ENCODE results near the gene VTN.

VTN gene

DNA sequence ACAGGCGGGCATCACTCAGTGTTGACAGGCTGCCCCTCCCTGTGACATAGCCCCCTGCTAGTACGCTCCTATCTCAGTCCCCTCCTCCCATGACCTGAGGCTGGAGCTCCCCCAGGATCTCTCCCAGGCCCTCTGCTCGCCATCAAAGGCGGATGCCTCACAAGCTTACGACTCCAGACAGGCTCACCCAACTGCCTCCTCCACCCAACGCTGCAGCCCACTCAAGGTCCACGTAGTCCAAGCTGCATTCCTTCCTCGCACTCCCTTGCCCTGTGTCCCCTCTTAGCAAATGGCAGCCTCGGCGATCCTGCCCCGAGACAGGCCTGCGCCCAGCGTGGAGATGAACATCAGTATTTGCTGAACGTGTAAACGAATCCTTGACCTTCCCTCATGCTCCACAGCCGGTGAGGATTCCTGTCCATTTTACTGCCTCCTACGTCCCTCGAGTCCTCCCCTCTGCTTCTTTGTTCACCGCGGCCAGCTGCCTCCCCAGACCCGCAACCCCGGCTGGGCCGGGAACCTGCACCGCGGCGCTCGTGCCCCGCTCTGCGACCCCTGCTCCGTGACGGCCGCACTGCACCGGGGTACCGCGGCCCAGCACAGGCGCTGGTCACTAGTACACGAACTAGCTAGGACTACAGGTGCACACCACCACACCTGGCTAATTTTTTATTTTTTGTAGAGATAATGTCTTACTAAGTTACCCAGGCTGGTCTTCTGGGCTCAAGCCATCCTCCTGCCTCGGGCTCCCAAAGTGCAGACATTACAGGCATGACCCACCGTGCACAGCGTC is 51.9 kb downstream of the VTN start:
- DNase-seq: no peak
